Measurements from ENCODE around the gene TP53AIP1.

DNA sequence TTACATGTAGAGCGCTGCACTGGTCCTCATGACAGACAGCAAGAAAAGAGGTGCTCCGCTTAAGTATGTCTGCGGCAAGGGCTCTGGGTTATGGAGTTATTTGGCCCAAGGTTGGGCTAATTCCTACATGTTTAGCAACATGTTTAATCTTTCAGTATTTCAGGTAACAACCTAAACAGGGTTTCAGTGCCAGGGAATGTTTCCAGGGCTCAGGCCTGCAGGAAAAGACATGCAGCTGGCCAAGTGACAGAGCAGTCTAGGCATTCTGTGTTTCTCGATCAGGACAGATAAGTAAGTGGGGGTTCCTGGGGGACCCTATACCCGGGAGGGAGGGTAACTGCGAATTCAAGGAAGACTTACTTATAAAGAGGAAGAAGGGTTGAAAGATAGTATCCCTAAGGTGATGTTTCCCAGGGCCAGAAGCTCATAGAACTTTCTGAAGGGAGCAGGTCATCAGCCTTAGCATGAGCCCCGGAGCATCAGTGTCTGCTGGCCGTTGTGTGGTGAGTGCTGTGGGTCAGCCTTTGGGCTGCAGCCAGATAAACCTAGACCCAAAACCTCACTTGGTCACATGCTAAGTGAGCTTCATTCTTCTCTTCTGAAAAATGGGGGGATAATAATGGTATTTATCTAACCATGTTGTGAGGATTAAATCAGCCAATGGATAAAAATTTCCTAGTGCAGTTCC is 33.1 kb downstream of the TP53AIP1 start:
- no peak for TF ChIP-seq GATA2 (IDR thresholded peaks at IDR 0.05; ENCODE audit: low read depth, low read length)
- TF ChIP-seq GATA3 (IDR thresholded peaks at IDR 0.05; ENCODE audit: low read depth, low read length) = no peak

All from SH-SY5Y (cell line).